Activated effector memory CD4-positive, alpha-beta T cell treated with anti-CD3 and anti-CD28 coated beads, Interleukin-2, amount 50 U/mL, for 16 hours (primary cell): ENCODE measurements around the gene SEPTIN14.
"Not testable (repeated sequence)": the region's sequence is repeated elsewhere in the genome, so short reads cannot be mapped to it uniquely, and the experiment has no call there.

ENCODE experiments used
- DNase-seq: peaks from one replicate; pipeline ENCODE4 v3.0.0-alpha.2; 2020

The SEPTIN14 gene

GRCh38 chr7:55778631-55779030, 83.9 kb downstream of the SEPTIN14 start:
- DNase-seq: peak; percentile 13

GRCh38 chr7:55776196-55776595, 86.4 kb downstream of the SEPTIN14 start:
- DNase-seq: no peak

GRCh38 chr7:55775051-55775420, 87.5 kb downstream of the SEPTIN14 start:
- DNase-seq: no peak

GRCh38 chr7:55774327-55775050, 88.1 kb downstream of the SEPTIN14 start:
- no peak for DNase-seq

GRCh38 chr7:55770778-55771177, 91.8 kb downstream of the SEPTIN14 start:
- DNase-seq: no peak

GRCh38 chr7:55753274-55753862, 109.2 kb downstream of the SEPTIN14 start:
- not testable (repeated sequence) for DNase-seq

- not testable (repeated sequence) for DNase-seq
Observed at GRCh38 chr7:55744706-55745105, 117.8 kb downstream of the SEPTIN14 start.
